Smooth muscle cell (in vitro differentiated cells): ENCODE data around the gene RAF1. TPM values are rescaled to one million over a fixed set of nuclear protein-coding genes. Genes with fewer than 3 reads are reported as not detected.
"Not testable (repeated sequence)": the region's sequence is repeated elsewhere in the genome, so short reads cannot be mapped to it uniquely, and the experiment has no call there.

ENCODE experiments used
- DNase-seq: peaks from one replicate; lab custom pipeline; 2025; ENCODE audit not compliant: unreplicated experiment; lab: John Stamatoyannopoulos, UW
- H2AFZ ChIP-seq: fragments of 200-600 bp; sonication (generic); 2 replicates; pipeline ENCODE4 v1.6.0; 2016; ENCODE audit warnings: antibody characterized with exemption, low read depth, mild to moderate bottlenecking
- H3F3A ChIP-seq: fragments of 200-600 bp; sonication (generic); 2 replicates; pipeline ENCODE4 v1.6.0; 2017; ENCODE audit warnings: antibody characterized with exemption, low read depth
- H3K27ac ChIP-seq: fragments of 200-600 bp; sonication (generic); 2 replicates; pipeline ENCODE4 v1.5.1; 2016; ENCODE audit warnings: low read depth, mild to moderate bottlenecking
- H3K27me3 ChIP-seq: fragments of 200-600 bp; sonication (generic); 2 replicates; pipeline ENCODE4 v1.6.1; 2016; ENCODE audit warnings: low read depth, mild to moderate bottlenecking
- H3K36me3 ChIP-seq: fragments of 200-600 bp; sonication (generic); 2 replicates; pipeline ENCODE4 v1.5.1; 2016; ENCODE audit warnings: low read depth
- H3K4me1 ChIP-seq: fragments of 200-600 bp; sonication (generic); 2 replicates; pipeline ENCODE4 v1.5.1; 2016; ENCODE audit warnings: low read depth
- H3K4me2 ChIP-seq: fragments of 200-600 bp; sonication (generic); 2 replicates; pipeline ENCODE4 v1.6.0; 2016; ENCODE audit warnings: mild to moderate bottlenecking
- H3K4me3 ChIP-seq: fragments of 200-600 bp; sonication (generic); 2 replicates; pipeline ENCODE4 v1.5.1; 2016; ENCODE audit warnings: mild to moderate bottlenecking
- H3K79me2 ChIP-seq: fragments of 200-600 bp; sonication (generic); 2 replicates; pipeline ENCODE4 v1.6.0; 2016; ENCODE audit warnings: low read depth, mild to moderate bottlenecking
- H3K9ac ChIP-seq: fragments of 200-600 bp; sonication (generic); 2 replicates; pipeline ENCODE4 v1.6.0; 2016; ENCODE audit warnings: low read depth
- H3K9me3 ChIP-seq: fragments of 200-600 bp; sonication (generic); replicated peaks from 2 replicates; pipeline ENCODE4 v1.5.1; 2016; ENCODE audit warnings: low read depth
- H4K20me1 ChIP-seq: fragments of 200-600 bp; sonication (generic); 2 replicates; pipeline ENCODE4 v1.6.0; 2016; ENCODE audit warnings: low read depth
- WGBS: methylation state at CpG from one replicate; pipeline ENCODE4 v1.1.7; 2016; ENCODE audit warnings: low lambda C conversion rate; 5-methylcytosine and 5-hydroxymethylcytosine counted together
- polyA plus RNA-seq: library from polyadenylated mRNA; unstranded; fragments of >200 nt; fragmentation: Nextera tagmentation; extraction: Ambion mirVana; gene quantifications from 2 replicates; pipeline ENCODE4 v1.2.1, GENCODE V29; 2016
- total RNA-seq: library from RNA; depleted of rRNA; stranded (reverse); fragments of >200 nt; gene quantifications from 2 replicates; pipeline ENCODE4 v1.2.3, GENCODE V29; 2014
- TF ChIP-seq, protein P1 (sequence below): fragments of 200-600 bp; sonication (generic); IDR thresholded peaks from 2 replicates; pipeline ENCODE4 v1.5.1; 2017; ENCODE audit warnings: borderline replicate concordance, mild to moderate bottlenecking, antibody characterized with exemption; ENCODE audit not compliant: insufficient read depth, poor library complexity, severe bottlenecking

RAF1 gene
- total and polyA plus RNA-seq, 2 experiments from 2014 or later: 48.4 to 75.4 TPM

DNA sequence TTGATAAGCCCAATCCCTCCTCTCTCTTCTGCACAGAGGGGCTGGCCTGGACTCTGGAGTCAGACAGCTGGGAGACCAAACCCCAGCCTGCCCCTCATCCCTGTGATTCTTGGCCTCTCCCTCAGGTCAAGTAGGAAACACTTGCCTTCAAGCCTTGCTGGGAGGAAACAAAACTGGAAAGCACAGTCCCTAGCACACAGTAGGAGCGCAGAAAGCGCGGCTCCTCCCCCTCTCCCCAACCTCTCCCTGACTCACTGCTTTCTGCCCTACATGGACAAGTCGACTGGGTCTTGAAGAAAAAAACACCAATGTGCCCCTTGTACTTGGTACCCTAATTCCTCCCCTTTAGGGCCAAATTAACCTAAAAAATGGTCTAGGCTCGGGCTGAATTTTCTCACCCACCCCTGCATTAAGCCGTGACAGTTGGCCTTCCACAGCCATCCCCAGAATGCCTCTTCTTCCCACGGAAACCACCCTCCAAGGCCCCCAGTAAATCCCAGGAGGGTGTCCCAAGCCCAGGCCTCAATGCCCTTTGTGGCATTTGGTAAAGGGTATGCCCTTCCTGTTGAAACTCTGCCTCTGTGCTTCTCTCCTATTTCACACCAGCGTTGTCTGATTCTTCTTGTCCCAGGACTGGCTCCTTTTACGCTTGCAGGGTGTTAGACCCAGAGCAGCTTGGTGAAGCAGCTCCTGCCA is 11.3 kb upstream of the RAF1 start:
- no peak overlapping the region for H3K27ac ChIP-seq
- no peak for DNase-seq
- TF ChIP-seq, protein P1, sequence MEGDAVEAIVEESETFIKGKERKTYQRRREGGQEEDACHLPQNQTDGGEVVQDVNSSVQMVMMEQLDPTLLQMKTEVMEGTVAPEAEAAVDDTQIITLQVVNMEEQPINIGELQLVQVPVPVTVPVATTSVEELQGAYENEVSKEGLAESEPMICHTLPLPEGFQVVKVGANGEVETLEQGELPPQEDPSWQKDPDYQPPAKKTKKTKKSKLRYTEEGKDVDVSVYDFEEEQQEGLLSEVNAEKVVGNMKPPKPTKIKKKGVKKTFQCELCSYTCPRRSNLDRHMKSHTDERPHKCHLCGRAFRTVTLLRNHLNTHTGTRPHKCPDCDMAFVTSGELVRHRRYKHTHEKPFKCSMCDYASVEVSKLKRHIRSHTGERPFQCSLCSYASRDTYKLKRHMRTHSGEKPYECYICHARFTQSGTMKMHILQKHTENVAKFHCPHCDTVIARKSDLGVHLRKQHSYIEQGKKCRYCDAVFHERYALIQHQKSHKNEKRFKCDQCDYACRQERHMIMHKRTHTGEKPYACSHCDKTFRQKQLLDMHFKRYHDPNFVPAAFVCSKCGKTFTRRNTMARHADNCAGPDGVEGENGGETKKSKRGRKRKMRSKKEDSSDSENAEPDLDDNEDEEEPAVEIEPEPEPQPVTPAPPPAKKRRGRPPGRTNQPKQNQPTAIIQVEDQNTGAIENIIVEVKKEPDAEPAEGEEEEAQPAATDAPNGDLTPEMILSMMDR: no peak
- 93% methylated on average over 9 of the region's 9 CpGs for WGBS
- H3K9ac ChIP-seq: no peak overlapping the region
- H3K79me2 ChIP-seq: no peaks in the 10 kb centered on the region
- no peaks in the 10 kb centered on the region for H3K27me3 ChIP-seq
- H3K9me3 ChIP-seq: no peaks in the 10 kb centered on the region
- H4K20me1 ChIP-seq: no peaks in the 10 kb centered on the region
- H3K4me2 ChIP-seq: no peak overlapping the region
- no peaks in the 10 kb centered on the region for H3K36me3 ChIP-seq
- no peak overlapping the region for H3K4me3 ChIP-seq
- H3K4me1 ChIP-seq: no peaks in the 10 kb centered on the region
- H2AFZ ChIP-seq: no peak overlapping the region
- H3F3A ChIP-seq: no peaks in the 10 kb centered on the region

DNA sequence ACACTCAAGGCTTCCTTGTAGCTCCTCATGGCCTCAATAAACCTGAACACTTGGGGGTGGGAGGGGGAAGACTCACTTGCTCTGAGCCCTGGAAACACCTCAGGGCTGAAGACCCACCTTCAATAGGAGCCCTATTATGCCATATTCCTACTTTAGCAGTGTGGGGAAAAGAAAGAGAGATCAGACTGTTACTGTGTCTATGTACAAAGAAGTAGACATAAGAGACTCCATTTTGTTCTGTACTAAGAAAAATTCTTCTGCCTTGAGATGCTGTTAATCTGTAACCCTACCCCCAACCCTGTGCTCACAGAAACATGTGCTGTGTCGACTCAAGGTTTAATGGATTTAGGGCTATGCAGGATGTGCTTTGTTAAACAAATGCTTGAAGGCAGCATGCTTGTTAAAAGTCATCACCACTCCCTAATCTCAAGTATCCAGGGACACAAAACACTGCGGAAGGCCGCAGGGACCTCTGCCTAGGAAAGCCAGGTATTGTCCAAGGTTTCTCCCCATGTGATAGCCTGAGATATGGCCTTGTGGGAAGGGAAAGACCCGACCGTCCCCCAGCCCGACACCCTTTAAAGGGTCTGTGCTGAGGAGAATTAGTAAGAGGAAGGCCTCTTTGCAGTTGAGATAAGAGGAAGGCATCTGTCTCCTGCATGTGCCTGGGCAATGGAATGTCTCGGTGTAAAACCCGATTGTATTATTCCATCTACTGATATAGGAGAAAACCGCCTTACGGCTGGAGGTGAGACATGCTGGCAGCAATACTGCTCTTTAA is 10.2 kb upstream of the RAF1 start:
- H3K4me3 ChIP-seq, H3K4me1 ChIP-seq, H3K36me3 ChIP-seq, H3K27ac ChIP-seq, H3F3A ChIP-seq, H3K27me3 ChIP-seq, H4K20me1 ChIP-seq, H2AFZ ChIP-seq, DNase-seq, H3K9ac ChIP-seq, H3K79me2 ChIP-seq, H3K4me2 ChIP-seq, H3K9me3 ChIP-seq: not testable (repeated sequence)
- WGBS: 45% methylated on average over 10 of the region's 10 CpGs

DNA sequence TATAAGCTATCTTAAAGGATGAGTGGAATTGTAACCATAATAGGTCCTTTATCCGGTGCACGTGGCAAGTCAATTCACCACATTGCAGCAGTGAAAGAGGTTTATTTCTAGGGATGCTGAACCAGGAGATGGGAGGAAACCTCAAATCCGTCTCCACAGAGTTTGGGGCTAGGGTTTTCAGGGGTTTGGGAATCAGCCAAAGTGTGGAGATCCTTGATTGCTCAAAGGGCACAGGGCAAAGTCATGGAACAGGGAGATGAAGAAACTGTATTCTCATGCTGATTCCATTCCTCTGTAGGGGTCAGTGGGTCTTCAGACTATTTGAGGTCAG is 7.2 kb upstream of the RAF1 start:
- Histone ChIP-seq H3K4me3 (no peak overlapping the region), H3F3A (no peaks in the 10 kb centered on the region), H3K36me3 (no peaks in the 10 kb centered on the region), H4K20me1 (no peaks in the 10 kb centered on the region), H3K9me3 (no peaks in the 10 kb centered on the region), H3K27ac (no peak overlapping the region), H2AFZ (no peak overlapping the region), H3K4me1 (no peaks in the 10 kb centered on the region), H3K27me3 (no peaks in the 10 kb centered on the region), H3K4me2 (no peak overlapping the region), H3K79me2 (no peaks in the 10 kb centered on the region), H3K9ac (no peak overlapping the region)
- DNase-seq: no peak
- 89% methylated on average over 3 of the region's 3 CpGs for WGBS
- TF ChIP-seq, protein P1: no peak

DNA sequence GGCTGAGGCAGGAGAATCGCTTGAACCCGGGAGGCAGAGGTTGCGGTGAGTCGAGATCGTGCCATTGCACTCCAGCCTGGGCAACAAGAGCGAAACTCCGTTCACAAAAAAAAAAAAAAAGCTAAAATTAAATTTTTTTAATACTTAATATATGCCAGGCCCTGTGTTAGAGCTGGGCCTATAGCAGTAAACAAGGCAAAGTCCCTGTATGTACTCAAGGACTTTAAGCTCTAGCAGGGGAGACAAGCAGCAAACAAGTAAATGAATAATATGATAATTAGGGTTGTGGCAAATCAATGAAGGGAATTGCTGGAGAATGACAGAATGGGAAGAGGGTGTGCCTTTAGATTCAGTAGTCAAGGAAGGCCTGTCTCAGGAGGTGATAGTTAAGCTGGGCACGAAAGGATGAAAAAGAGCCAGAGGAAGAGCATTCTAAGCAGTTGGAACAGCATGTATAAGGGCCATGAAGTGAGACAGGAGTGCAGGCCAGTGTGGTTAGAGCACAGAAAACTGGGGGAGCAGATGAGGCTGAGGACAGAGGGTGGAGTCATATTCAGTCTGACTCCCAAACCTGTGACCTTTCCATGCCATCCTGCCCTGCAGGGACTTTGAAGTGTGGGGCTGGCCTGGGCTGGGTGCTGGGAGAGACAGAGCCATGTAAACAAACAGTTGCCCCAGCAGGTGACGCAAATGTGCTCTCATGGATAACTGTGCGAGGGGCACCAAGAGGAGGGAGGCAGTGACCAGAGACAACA is 6.6 kb upstream of the RAF1 start:
- H4K20me1 ChIP-seq: no peaks in the 10 kb centered on the region
- H3K4me1 ChIP-seq: no peaks in the 10 kb centered on the region
- H3K4me2 ChIP-seq: no peak overlapping the region
- H3K27ac ChIP-seq: no peak overlapping the region
- H3K27me3 ChIP-seq: no peaks in the 10 kb centered on the region
- H2AFZ ChIP-seq: no peak overlapping the region
- no peaks in the 10 kb centered on the region for H3K9me3 ChIP-seq
- no peak for DNase-seq
- no peaks in the 10 kb centered on the region for H3K79me2 ChIP-seq
- 93% methylated on average over 10 of the region's 10 CpGs for WGBS
- no peaks in the 10 kb centered on the region for H3K36me3 ChIP-seq
- H3K9ac ChIP-seq: no peak overlapping the region
- TF ChIP-seq, protein P1: no peak
- H3F3A ChIP-seq: no peaks in the 10 kb centered on the region
- no peak overlapping the region for H3K4me3 ChIP-seq
